Femur (tissue), 1 donor: ENCODE measurements around the gene CALML4.
"Not testable (repeated sequence)": the region's sequence is repeated elsewhere in the genome, so short reads cannot be mapped to it uniquely, and the experiment has no call there.

Experiments
- DNase-seq: peaks from one replicate; pipeline ENCODE4 v3.0.0-alpha.2; 2017

The CALML4 gene

GRCh38 chr15:68224546-68225250 is 19.6 kb upstream of the CALML4 start:
- DNase-seq = no peak

GRCh38 chr15:68224108-68224507 is 19.0 kb upstream of the CALML4 start:
- DNase-seq = no peak

- no peak for DNase-seq
These were observed 18.0 kb upstream of the CALML4 start for GRCh38 chr15:68223171-68223570.

- not testable (repeated sequence) for DNase-seq
These were observed 17.3 kb upstream of the CALML4 start for GRCh38 chr15:68222432-68222743.

- DNase-seq = not testable (repeated sequence)
These were observed 16.6 kb upstream of the CALML4 start for GRCh38 chr15:68221530-68222431.

GRCh38 chr15:68220967-68221366 is 15.8 kb upstream of the CALML4 start:
- no peak for DNase-seq

- no peak for DNase-seq
These were observed 15.4 kb upstream of the CALML4 start for GRCh38 chr15:68220489-68220888.

GRCh38 chr15:68218847-68219798 is 14.0 kb upstream of the CALML4 start:
- DNase-seq = no peak

- no peak for DNase-seq
These were observed 13.2 kb upstream of the CALML4 start for GRCh38 chr15:68218331-68218730.

GRCh38 chr15:68217341-68217740 is 12.2 kb upstream of the CALML4 start:
- DNase-seq = no peak

- no peak for DNase-seq
These were observed 9.7 kb upstream of the CALML4 start for GRCh38 chr15:68214838-68215254.

- no peak for DNase-seq
These were observed 9.1 kb upstream of the CALML4 start for GRCh38 chr15:68213991-68214837.

GRCh38 chr15:68213491-68213845 is 8.3 kb upstream of the CALML4 start:
- not testable (repeated sequence) for DNase-seq

GRCh38 chr15:68211656-68212320 is 6.7 kb upstream of the CALML4 start:
- no peak for DNase-seq

- DNase-seq = peak; percentile 83
These were observed 5.9 kb upstream of the CALML4 start for GRCh38 chr15:68210821-68211655.

- DNase-seq = peak; percentile 12
These were observed 5.3 kb upstream of the CALML4 start for GRCh38 chr15:68210409-68210756.

- peak; percentile 26 for DNase-seq
These were observed 4.7 kb upstream of the CALML4 start for GRCh38 chr15:68209735-68210408.

GRCh38 chr15:68209272-68209671 is 4.1 kb upstream of the CALML4 start:
- peak; percentile 17 for DNase-seq

- DNase-seq = no peak
These were observed 3.6 kb upstream of the CALML4 start for GRCh38 chr15:68208636-68209240.

- no peak for DNase-seq
These were observed 3.0 kb upstream of the CALML4 start for GRCh38 chr15:68208136-68208535.
